GM23248 (cell line): ENCODE results near the gene TBC1D10A.

Source experiments
- EZH2 ChIP-seq: fragments of 200-600 bp; sonication (generic); IDR thresholded peaks from 2 replicates; pipeline ENCODE4 v1.6.1; 2018; ENCODE audit warnings: antibody characterized with exemption, mild to moderate bottlenecking; ENCODE audit not compliant: insufficient read depth, poor library complexity, severe bottlenecking
- EZH2phosphoT487 ChIP-seq: fragments of 200-600 bp; sonication (generic); IDR thresholded peaks from 2 replicates; pipeline ENCODE4 v1.6.1; 2018; ENCODE audit warnings: antibody characterized with exemption, moderate library complexity, mild to moderate bottlenecking, low read depth; ENCODE audit not compliant: insufficient read depth

DNA sequence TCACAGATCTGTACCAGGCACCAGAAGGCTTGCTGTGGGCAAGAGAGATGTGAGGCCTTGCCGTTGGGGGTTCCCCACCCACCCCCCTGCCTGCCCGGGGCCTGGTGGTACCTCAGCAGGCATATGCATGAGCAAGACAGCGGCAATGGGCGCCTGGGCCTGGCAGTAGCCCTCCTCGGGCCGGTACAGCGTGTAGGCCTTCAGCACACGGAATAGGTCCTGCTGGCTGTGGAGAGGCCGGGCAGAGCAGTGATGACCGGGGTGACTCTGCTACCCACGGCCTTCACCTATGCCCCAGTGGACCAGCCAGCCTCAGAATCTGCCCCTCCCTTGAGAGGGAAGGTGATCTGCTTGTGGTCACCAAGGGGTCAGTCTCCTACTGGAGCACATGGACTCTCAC is 31.9 kb downstream of the TBC1D10A start:
- TF ChIP-seq EZH2phosphoT487 (no peak), EZH2 (no peak)
